ENCODE results near the gene AVPR1B. TPM values are rescaled to one million over a fixed set of nuclear protein-coding genes. Genes with fewer than 3 reads are reported as not detected.

AVPR1B gene
- total RNA-seq, 1 donor from 2014 or later, result not detected

GRCh38 chr1:206060844-206061243, 56.3 kb downstream of the AVPR1B start:
- no peak for TF ChIP-seq CTCF (IDR thresholded peaks at IDR 0.05)
- intact Hi-C loops (cut with DNase I), result no loop called here
- Histone ChIP-seq H3K4me3 (no peak overlapping the region), H3K27ac (no peak overlapping the region), H3K9me3 (no peaks in the 10 kb centered on the region), H3K27me3 (no peaks in the 10 kb centered on the region), H3K4me1 (no peaks in the 10 kb centered on the region), H3K36me3 (no peaks in the 10 kb centered on the region)
- no peak for DNase-seq (ENCODE audit: low spot score in 2 of 2)

Other genes with a start within 250 kb of the AVPR1B start
- not detected for gene SLC26A9, start 173.9 kb downstream of the AVPR1B start, total RNA-seq
- not detected for gene RAB7B, start 114.0 kb downstream of the AVPR1B start, total RNA-seq
- gene CTSE, start 93.5 kb downstream of the AVPR1B start, total RNA-seq, result not detected
- 0.53 TPM for gene RHEX, start 64.2 kb downstream of the AVPR1B start, total RNA-seq
- gene FAM72A, start 85.5 kb upstream of the AVPR1B start, total RNA-seq, result 0.75 TPM
- gene SRGAP2, start 86.2 kb upstream of the AVPR1B start, total RNA-seq, result 53.2 TPM

Measured in ascending aorta (tissue), 2 donors.